ENCODE data around the gene NPFFR2.
"Not testable (repeated sequence)": the region's sequence is repeated elsewhere in the genome, so short reads cannot be mapped to it uniquely, and the experiment has no call there.

The NPFFR2 gene

GRCh38 chr4:72031868-72032608 lies at the start of gene NPFFR2:
Gene NPFFR2 (plus strand): TSS chr4:72032000. CDS start chr4:72128592, 96,592 bp downstream.
- DNase-seq (ENCODE audit: low spot score): no peak

GRCh38 chr4:71992571-71993312 lies 39.1 kb upstream of the NPFFR2 start:
- DNase-seq (ENCODE audit: low spot score): no peak

DNA sequence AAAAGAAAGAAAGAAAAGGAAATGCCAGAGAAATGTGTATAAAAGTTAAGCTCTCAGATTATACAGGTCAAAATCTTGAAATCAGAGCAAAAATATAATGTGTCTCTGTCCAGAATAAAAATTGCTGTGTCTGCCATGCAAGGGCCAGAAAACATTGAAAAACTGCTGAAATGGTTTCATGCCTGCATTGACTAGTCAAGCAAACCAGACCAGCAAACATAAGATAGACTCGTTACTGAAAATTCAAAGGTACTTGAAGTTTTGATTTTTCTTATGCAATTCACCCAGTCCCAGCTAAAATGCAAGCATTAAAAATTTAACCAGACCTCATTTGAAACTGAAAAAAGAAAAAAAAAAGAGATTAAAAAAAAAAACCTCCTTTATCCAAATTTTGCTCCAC lies 37.2 kb upstream of the NPFFR2 start:
- DNase-seq (ENCODE audit: low spot score): no peak

- no peak for DNase-seq (ENCODE audit: low spot score)
Measured at GRCh38 chr4:71995297-71995696, 36.5 kb upstream of the NPFFR2 start.

GRCh38 chr4:72006586-72006985 lies 25.2 kb upstream of the NPFFR2 start:
- no peak for DNase-seq (ENCODE audit: low spot score)

- no peak for DNase-seq (ENCODE audit: low spot score)
Measured at GRCh38 chr4:72011906-72012305, 19.9 kb upstream of the NPFFR2 start.

- DNase-seq (ENCODE audit: low spot score): no peak
Measured at GRCh38 chr4:72016011-72016410, 15.8 kb upstream of the NPFFR2 start.

DNA sequence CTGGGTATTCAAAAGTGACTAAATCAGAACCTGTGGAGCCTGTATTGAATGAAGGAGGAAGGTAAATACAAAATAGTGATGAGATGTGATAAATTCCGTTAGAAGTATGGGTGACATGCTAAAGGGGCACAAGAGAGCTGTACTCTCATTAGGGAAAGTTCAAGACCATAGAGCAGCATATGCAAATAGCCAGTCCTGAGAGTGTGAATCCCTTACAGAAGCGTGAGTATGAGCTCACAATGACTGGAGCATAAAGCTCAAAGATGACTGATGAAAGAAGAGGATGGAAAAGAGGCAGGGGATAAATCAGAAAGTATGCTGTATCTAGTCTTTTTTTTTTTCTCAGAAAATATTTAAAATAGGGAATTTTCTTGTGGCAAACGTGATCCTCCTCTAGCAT lies 12.1 kb upstream of the NPFFR2 start:
- DNase-seq (ENCODE audit: low spot score): no peak

DNA sequence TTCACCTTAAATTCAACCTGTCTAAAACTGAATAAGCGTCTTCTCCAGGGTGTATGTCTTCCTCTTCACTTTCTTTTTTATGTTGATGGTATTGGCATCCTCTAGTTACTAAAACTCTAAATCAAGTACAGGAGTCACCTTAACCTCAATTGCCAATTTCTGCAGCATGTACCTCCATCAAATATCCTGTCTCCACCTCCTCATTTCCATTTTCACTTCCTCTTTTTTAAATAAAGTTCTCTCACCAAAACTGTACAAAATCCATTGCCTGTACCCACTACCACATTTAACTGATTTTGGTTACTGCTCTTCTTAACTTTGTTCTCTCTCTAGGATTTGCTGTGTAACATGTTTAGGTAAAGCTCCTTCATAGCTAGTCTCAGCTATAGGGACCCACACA lies 9.2 kb upstream of the NPFFR2 start:
- no peak for DNase-seq (ENCODE audit: low spot score)

DNA sequence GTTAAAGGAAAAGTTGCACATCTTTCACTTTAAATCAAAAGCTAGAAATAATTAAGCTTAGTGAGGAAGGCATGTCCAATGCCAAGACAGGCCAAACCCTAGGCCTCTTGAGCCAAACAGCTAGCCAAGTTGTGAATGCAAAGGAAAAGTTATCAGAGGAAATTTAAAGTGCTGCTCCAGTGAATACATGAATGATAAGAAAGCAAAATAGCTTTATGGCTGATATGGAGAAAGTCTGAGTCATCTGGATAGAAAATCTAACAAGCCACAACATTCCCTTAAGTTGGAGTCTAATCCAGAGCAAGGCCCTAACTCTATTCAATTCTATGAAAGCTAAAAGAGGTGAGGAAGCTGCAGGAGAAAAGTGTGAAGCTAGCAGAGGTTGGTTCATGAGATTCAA lies 23.8 kb downstream of the NPFFR2 start:
- no peak for DNase-seq (ENCODE audit: low spot score)

- DNase-seq (ENCODE audit: low spot score): no peak
Measured at GRCh38 chr4:72063726-72064125, 31.9 kb downstream of the NPFFR2 start.

DNA sequence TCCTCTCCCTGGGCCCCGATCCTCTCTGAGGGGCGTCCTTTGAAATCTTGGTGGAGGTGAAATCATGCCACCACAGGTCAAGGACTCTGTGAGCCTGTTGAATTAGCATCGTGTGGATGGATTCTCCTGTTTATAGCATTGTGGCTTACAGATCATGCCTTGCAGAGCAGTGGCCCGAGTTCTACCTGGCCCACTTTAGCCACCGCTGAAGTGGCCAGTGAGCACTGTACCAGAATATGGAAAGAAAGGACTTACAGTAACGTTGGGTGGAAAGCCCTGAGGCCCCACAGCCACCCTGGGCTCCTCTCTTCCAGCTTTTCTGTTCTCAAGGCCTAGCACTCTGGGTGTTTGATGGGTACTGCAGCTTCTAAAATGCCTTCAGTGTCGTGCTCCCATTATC lies 35.3 kb downstream of the NPFFR2 start:
- no peak for DNase-seq (ENCODE audit: low spot score)

DNA sequence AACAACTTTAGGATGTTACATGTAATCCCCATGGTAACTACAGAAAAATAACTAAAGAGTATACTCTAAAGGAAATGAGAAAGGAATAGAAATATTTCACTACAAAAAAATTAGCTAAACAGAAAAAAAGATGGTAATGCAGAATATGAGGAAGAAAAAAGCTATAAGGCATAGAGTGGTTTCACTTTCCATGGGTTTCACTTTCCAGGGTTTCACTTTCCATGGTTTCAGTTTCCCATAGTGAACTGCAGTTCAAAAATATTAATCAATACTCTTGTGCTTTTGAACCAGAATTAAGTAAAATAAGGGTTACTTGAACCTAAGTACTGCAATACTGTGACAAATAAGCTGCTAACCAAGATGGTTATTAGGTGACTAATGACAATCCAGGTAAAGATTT lies 42.0 kb downstream of the NPFFR2 start:
- no peak for DNase-seq (ENCODE audit: low spot score)

GRCh38 chr4:72076562-72076961 lies 44.8 kb downstream of the NPFFR2 start:
- DNase-seq (ENCODE audit: low spot score): no peak

DNA sequence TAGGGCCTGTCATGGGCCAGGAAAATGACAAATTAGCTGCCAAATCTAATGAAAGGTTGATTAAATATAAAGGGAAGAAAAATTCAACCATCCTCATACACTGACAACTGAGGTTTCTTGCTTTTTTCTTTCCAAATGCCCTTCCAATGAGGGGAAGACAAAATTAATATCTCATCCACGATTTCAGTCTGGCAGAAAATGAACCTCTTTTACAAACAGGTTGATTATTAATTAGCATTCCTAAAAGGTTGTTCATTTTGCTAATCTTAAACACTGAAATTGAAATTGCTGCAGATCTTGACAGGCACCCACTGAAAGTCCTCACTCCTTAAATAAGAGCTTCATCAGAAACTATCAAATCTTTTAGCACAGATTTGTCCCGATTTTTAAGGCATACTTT lies 45.5 kb downstream of the NPFFR2 start:
- no peak for DNase-seq (ENCODE audit: low spot score)

GRCh38 chr4:72084587-72085011 lies 52.8 kb downstream of the NPFFR2 start:
- DNase-seq (ENCODE audit: low spot score): no peak

DNA sequence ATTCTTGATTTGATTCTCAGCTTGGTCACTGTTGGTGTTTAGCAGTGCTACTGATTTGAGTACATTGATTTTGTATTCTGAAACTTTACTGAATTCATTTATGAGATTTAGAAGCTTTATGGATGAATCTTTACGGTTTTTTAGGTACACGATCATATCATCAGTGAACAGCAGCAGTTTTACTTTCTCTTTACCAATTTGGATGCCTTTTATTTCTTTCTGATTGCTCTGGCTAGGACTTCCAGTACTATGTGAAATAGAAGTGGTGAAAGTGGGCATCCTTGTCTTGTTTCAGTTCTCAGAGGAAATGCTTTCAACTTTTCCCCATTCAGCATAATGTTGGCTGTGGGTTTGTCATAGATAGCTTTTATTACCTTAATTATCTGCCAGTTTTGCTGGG lies 58.8 kb downstream of the NPFFR2 start:
- not testable (repeated sequence) for DNase-seq (ENCODE audit: low spot score)

DNA sequence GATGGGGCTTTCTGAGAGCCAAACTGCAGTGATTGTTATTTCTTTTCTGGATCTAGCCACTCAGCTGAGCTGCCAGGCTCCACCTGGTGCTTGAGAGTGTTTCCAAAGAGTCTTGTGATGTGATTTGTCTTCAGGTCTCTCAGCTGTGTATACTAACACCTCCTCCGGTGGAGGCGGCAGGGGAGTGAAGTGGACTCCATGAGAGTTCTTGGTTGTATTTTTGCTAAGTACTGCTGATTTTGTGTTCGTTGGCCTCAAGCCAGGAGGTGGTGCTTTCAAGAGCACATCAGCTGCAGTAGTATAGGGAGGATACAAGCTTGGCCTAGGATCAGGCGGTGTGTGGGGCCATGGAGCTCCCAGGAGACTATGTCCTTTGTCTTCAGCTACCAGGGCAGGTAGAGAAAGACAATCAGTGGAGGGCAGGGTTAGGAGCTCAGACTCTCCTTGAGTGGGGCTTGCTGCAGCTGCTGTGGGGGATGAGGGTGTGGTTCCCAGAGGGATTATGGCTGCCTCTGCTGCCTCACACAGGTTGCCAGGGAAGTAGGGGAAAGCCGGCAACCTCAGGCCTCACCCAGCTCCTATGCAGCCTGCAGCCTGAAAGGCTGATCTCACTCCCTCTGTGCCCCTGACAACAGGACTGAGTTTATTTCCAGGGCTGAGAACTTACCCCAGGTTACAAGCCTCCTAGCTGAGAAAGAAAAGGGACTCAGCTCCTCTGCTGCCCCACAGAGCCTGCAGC lies 62.4 kb downstream of the NPFFR2 start:
- DNase-seq (ENCODE audit: low spot score): no peak

- DNase-seq (ENCODE audit: low spot score): no peak
Measured at GRCh38 chr4:72107456-72107855, 75.7 kb downstream of the NPFFR2 start.

- no peak for DNase-seq (ENCODE audit: low spot score)
Measured at GRCh38 chr4:72109364-72109763, 77.6 kb downstream of the NPFFR2 start.

GRCh38 chr4:72109959-72110497 lies 78.2 kb downstream of the NPFFR2 start:
- no peak for DNase-seq (ENCODE audit: low spot score)

GRCh38 chr4:72110886-72111285 lies 79.1 kb downstream of the NPFFR2 start:
- DNase-seq (ENCODE audit: low spot score): no peak

- DNase-seq (ENCODE audit: low spot score): no peak
Measured at GRCh38 chr4:72111863-72112262, 80.1 kb downstream of the NPFFR2 start.
